Subcutaneous adipose tissue (tissue), 4 donors: ENCODE data around the gene MYO1F. TPM values are rescaled to one million over a fixed set of nuclear protein-coding genes. Genes with fewer than 3 reads are reported as not detected.

Source experiments
- CTCF ChIP-seq: fragments of 450-650 bp; IDR thresholded peaks from one replicate; pipeline ENCODE4 v1.5.1; 2016; ENCODE audit warnings: low read depth, mild to moderate bottlenecking, control low read depth, antibody characterized with exemption, moderate library complexity
- total RNA-seq, 4 donors: library from RNA; depleted of rRNA; stranded (reverse); fragments of >200 nt; gene quantifications; one replicate each; pipeline ENCODE4 v1.1.0, GENCODE V29; 2016

Gene MYO1F
- total RNA-seq, 4 donors from 2014 or later = 13.4 to 48.3 (median 26.0) TPM

- no peak for TF ChIP-seq CTCF
Measured at GRCh38 chr19:8596168-8596567, 18.9 kb upstream of the MYO1F start.

DNA sequence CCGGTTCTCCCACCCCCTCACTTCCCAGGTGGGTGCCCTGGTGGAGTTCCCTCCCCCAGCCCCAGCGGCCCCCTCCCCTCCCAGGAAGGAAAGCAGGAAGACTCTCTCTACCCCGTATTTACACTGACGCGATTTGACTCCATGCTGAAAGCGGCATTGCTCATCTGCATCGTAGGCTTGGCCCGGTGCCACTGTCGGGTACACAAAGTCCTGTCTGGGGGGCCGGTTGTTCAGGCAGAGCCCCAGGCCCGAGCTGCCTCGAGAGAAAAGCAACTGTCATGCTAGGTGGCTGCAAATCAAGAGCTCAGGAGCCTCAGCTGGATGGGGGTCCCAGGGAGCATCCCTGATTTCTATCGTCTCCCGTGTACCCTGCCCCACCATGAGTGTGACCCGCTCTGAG lies 18.4 kb upstream of the MYO1F start:
- no peak for TF ChIP-seq CTCF

DNA sequence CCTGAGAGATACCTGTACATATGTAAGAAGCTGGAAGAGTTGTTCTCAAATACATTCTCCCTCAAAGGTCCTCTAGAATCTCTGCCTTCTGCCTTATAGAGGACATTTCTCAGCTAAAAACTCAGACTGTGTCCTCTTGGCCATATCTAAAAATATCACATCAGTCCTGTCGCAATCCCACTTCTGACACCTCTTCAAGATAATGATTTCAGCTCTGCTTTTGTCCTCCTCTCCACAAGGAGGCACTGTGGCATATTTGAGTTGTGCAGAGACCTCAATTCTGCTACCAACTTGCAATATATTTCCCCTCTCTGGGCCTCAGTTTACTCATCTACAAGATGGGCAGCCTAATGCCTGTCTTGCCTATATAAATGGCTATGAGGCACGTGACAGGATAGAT lies 16.7 kb upstream of the MYO1F start:
- TF ChIP-seq CTCF = no peak

- no peak for TF ChIP-seq CTCF
Measured at GRCh38 chr19:8592231-8593009, 15.2 kb upstream of the MYO1F start.

- TF ChIP-seq CTCF = no peak
Measured at GRCh38 chr19:8589177-8589714, 12.0 kb upstream of the MYO1F start.

DNA sequence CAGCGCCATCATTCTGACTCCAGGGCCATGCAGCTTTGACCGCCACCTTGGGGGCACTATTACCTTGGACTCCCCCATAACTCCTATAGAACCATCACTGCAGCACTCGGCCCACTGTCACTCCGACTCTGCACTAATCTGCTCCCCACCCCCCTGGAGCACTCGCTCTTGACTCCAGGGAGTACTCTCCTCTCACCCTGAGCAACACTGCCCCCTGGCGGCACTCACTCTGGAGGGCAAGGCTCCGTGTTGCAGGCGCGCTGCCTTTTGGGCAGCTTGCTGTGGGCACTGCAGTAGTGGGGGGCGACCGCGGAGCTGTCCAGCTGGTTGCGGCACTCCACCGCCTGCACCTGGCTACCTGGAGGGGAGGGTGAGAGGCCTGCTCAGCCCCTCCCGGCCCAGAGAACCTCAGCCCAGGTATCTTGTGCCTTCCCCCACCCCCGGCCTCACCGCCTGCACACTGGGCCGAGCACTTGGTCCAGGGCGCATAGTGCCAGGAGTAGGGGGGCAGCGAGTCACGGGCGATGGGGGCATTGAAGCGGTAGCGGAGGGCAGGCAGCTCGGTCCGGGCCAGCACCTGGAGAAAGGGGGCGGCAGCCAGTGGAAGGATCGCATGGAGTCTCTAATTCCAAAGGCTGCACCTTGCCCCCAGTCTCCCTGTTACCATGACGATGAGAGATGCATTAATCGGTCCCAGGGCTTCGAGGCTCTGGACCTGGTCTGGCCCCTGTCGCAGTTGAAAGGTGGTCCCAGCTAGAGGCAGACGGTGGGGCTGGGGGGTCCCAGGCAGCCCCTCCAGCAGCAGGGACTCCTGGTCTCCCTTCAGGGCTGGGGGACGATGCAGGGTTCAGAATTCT lies 8.9 kb upstream of the MYO1F start:
- no peak for TF ChIP-seq CTCF
